ENCODE data around the gene WWOX. TPM values are rescaled to one million over a fixed set of nuclear protein-coding genes. Genes with fewer than 3 reads are reported as not detected.

The WWOX gene
- total and polyA plus RNA-seq, 2 of the 13 experiments (the other 11 are each of a cell fraction or from before 2014, with no cell fraction given) = 9.1 to 37.4 TPM

- no TSS peak for BruUV-seq (replicated peaks)
- no peaks in the 10 kb centered on the region for H3K27me3 ChIP-seq (ENCODE audit: control insufficient read depth in 1 of 2, insufficient read depth in 2 of 2, low read length in 2 of 2)
- no peak for DNase-seq (ENCODE audit: low spot score)
- H3K4me1 ChIP-seq (ENCODE audit: insufficient read depth, low read length) = no peaks in the 10 kb centered on the region
- no peaks in the 10 kb centered on the region for H3K36me3 ChIP-seq (replicated peaks in 1 of 2; ENCODE audit: control insufficient read depth in 1 of 2, insufficient read depth in 2 of 2, low read length in 2 of 2)
- H3K4me3 ChIP-seq (replicated peaks in 1 of 3; ENCODE audit: insufficient read depth in 1 of 3, low read depth in 2 of 3, low read length in 3 of 3) = no peak overlapping the region
- 83% methylated on average over 3 of the region's 3 CpGs for WGBS (ENCODE audit: low lambda C conversion rate)
- ChIA-PET POLR2A (no interaction called here), CTCF (ENCODE audit: low intra/inter-chr PET ratio, low total read pairs) (no interaction called here)
- H2AFZ ChIP-seq (ENCODE audit: low read length) = no peak overlapping the region
- no peak overlapping the region for H3K9ac ChIP-seq (ENCODE audit: insufficient read depth, low read depth, low read length)
- no peak for FAIRE-seq
- no peak for TF ChIP-seq ZNF558 (CRISPR knock-in tag; IDR thresholded peaks at IDR 0.05; ENCODE audit: borderline replicate concordance)
- TF ChIP-seq CBX1 (IDR thresholded peaks at IDR 0.05; ENCODE audit: low read depth) = no peak
- TF ChIP-seq, protein P1, sequence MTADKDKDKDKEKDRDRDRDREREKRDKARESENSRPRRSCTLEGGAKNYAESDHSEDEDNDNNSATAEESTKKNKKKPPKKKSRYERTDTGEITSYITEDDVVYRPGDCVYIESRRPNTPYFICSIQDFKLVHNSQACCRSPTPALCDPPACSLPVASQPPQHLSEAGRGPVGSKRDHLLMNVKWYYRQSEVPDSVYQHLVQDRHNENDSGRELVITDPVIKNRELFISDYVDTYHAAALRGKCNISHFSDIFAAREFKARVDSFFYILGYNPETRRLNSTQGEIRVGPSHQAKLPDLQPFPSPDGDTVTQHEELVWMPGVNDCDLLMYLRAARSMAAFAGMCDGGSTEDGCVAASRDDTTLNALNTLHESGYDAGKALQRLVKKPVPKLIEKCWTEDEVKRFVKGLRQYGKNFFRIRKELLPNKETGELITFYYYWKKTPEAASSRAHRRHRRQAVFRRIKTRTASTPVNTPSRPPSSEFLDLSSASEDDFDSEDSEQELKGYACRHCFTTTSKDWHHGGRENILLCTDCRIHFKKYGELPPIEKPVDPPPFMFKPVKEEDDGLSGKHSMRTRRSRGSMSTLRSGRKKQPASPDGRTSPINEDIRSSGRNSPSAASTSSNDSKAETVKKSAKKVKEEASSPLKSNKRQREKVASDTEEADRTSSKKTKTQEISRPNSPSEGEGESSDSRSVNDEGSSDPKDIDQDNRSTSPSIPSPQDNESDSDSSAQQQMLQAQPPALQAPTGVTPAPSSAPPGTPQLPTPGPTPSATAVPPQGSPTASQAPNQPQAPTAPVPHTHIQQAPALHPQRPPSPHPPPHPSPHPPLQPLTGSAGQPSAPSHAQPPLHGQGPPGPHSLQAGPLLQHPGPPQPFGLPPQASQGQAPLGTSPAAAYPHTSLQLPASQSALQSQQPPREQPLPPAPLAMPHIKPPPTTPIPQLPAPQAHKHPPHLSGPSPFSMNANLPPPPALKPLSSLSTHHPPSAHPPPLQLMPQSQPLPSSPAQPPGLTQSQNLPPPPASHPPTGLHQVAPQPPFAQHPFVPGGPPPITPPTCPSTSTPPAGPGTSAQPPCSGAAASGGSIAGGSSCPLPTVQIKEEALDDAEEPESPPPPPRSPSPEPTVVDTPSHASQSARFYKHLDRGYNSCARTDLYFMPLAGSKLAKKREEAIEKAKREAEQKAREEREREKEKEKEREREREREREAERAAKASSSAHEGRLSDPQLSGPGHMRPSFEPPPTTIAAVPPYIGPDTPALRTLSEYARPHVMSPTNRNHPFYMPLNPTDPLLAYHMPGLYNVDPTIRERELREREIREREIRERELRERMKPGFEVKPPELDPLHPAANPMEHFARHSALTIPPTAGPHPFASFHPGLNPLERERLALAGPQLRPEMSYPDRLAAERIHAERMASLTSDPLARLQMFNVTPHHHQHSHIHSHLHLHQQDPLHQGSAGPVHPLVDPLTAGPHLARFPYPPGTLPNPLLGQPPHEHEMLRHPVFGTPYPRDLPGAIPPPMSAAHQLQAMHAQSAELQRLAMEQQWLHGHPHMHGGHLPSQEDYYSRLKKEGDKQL (CRISPR knock-in tag; IDR thresholded peaks at IDR 0.05; ENCODE audit: low read depth) = no peak
- no peak for TF ChIP-seq SPEN (CRISPR knock-in tag; IDR thresholded peaks at IDR 0.05; ENCODE audit: low read depth)
- TF ChIP-seq CEBPB (IDR thresholded peaks at IDR 0.05; ENCODE audit: borderline replicate concordance, low read depth, low read length) = no peak
- TF ChIP-seq ZNF101 (CRISPR knock-in tag; IDR thresholded peaks at IDR 0.05; ENCODE audit: borderline replicate concordance, low read depth) = no peak
- no peak for TF ChIP-seq ZNF160 (CRISPR knock-in tag; IDR thresholded peaks at IDR 0.05)
- no peak for TF ChIP-seq ZSCAN21 (CRISPR knock-in tag; IDR thresholded peaks at IDR 0.05; ENCODE audit: borderline replicate concordance)
- no peak for TF ChIP-seq CBFB (CRISPR knock-in tag; IDR thresholded peaks at IDR 0.05)
- no peak for TF ChIP-seq GATA4 (IDR thresholded peaks at IDR 0.05; ENCODE audit: borderline replicate concordance, low read depth)
- TF ChIP-seq HOXA7 (CRISPR knock-in tag; IDR thresholded peaks at IDR 0.05) = no peak
- TF ChIP-seq, protein P2, sequence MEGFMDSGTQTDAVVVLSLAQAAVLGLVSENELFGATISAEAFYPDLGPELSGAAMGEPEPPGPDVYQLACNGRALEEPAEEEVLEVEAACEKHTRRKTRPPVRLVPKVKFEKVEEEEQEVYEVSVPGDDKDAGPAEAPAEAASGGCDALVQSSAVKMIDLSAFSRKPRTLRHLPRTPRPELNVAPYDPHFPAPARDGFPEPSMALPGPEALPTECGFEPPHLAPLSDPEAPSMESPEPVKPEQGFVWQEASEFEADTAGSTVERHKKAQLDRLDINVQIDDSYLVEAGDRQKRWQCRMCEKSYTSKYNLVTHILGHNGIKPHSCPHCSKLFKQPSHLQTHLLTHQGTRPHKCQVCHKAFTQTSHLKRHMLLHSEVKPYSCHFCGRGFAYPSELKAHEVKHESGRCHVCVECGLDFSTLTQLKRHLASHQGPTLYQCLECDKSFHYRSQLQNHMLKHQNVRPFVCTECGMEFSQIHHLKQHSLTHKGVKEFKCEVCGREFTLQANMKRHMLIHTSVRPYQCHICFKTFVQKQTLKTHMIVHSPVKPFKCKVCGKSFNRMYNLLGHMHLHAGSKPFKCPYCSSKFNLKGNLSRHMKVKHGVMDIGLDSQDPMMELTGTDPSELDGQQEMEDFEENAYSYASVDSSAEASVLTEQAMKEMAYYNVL (CRISPR knock-in tag; IDR thresholded peaks at IDR 0.05; ENCODE audit: borderline replicate concordance) = no peak
- no peak for TF ChIP-seq NFE2 (CRISPR knock-in tag; IDR thresholded peaks at IDR 0.05)
- TF ChIP-seq ZNF878 (CRISPR knock-in tag; IDR thresholded peaks at IDR 0.05) = no peak
- no peak for TF ChIP-seq HOXA5 (CRISPR knock-in tag; IDR thresholded peaks at IDR 0.05)
- no peak for TF ChIP-seq ZNF235 (CRISPR knock-in tag; IDR thresholded peaks at IDR 0.05; ENCODE audit: borderline replicate concordance)
- no peaks in the 10 kb centered on the region for H3K79me2 ChIP-seq (ENCODE audit: insufficient read depth, low read length)
- H3K9me3 ChIP-seq (ENCODE audit: low read length) = no peaks in the 10 kb centered on the region
- intact Hi-C loops (cut with micrococcal nuclease; ENCODE audit: unreplicated experiment) = no loop called here
- ATAC-seq = no peak
- in situ Hi-C loops (cut with HindIII; ENCODE audit: extremely low pct_ligation_motif_present, low pct_unique_long_range_greater_than_20kb) = no loop called here
- no peak overlapping the region for H3K27ac ChIP-seq (ENCODE audit: extremely low read length, insufficient read depth, low read length)
- H3K4me2 ChIP-seq (ENCODE audit: low read depth, low read length) = no peak overlapping the region
- no peaks in the 10 kb centered on the region for H4K20me1 ChIP-seq (ENCODE audit: insufficient read depth, low read length)
These were observed 782.7 kb downstream of the WWOX start for GRCh38 chr16:78882150-78882549.
